Fibroblast of pulmonary artery (primary cell): ENCODE measurements around the gene RIN3.

Experiments
- DNase-seq: peaks from one replicate; pipeline ENCODE4 v3.0.0-alpha.2; 2010; ENCODE audit warnings: low read depth
- H3K4me3 ChIP-seq: replicated peaks from 2 replicates; pipeline ENCODE4 v1.5.1; 2011; ENCODE audit warnings: low read depth, mild to moderate bottlenecking, control low read depth, low read length, moderate library complexity
- TF ChIP-seq, protein P1 (sequence below): IDR thresholded peaks from 2 replicates; pipeline ENCODE4 v1.5.1; 2011; ENCODE audit warnings: mild to moderate bottlenecking, control low read depth, low read length, inconsistent platforms; ENCODE audit errors: missing control alignments

Gene RIN3

DNA sequence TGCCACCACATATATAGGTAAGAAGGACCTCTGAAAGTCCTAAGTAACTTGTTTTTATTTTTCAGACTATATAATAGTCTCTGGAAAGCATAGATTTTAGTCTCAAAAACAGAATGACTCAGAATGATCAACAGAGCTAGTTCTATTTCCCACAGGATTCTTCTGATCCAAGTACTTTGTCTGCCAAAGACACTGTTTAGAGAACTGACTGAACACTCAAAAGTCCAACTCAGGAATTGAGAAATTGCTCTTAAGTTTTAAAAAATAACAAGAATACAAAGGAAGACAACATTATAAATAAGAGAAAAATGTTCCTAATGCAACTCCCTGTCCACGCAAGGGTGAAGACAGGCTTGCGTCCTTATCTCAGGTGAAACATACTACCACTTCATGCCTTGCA is 205.8 kb downstream of the RIN3 start:
- TF ChIP-seq, protein P1, sequence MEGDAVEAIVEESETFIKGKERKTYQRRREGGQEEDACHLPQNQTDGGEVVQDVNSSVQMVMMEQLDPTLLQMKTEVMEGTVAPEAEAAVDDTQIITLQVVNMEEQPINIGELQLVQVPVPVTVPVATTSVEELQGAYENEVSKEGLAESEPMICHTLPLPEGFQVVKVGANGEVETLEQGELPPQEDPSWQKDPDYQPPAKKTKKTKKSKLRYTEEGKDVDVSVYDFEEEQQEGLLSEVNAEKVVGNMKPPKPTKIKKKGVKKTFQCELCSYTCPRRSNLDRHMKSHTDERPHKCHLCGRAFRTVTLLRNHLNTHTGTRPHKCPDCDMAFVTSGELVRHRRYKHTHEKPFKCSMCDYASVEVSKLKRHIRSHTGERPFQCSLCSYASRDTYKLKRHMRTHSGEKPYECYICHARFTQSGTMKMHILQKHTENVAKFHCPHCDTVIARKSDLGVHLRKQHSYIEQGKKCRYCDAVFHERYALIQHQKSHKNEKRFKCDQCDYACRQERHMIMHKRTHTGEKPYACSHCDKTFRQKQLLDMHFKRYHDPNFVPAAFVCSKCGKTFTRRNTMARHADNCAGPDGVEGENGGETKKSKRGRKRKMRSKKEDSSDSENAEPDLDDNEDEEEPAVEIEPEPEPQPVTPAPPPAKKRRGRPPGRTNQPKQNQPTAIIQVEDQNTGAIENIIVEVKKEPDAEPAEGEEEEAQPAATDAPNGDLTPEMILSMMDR, result no peak
- no peak overlapping the region for H3K4me3 ChIP-seq
- peak; percentile 35 for DNase-seq

DNA sequence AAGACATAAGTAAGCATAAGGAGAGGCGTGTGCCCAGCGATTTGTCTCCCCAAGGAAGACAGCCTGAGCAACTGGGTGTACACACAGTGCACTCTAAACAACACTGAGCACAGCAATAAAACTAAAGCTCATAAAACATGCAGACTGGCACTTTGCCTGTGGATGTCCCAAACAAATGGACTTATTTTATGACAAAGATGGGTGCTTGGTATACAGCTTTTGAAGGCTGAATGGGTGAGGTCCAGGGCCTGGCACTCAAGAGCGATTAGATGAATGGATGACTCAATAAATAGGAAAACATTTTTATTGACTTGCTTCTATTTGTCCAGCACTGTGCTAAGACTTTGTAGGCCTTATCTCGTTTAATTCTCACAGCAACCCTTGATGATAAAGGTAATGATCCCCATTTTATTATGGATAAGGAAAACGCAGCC is 206.3 kb downstream of the RIN3 start:
- TF ChIP-seq, protein P1, result no peak
- DNase-seq, result no peak
- no peak overlapping the region for H3K4me3 ChIP-seq

DNA sequence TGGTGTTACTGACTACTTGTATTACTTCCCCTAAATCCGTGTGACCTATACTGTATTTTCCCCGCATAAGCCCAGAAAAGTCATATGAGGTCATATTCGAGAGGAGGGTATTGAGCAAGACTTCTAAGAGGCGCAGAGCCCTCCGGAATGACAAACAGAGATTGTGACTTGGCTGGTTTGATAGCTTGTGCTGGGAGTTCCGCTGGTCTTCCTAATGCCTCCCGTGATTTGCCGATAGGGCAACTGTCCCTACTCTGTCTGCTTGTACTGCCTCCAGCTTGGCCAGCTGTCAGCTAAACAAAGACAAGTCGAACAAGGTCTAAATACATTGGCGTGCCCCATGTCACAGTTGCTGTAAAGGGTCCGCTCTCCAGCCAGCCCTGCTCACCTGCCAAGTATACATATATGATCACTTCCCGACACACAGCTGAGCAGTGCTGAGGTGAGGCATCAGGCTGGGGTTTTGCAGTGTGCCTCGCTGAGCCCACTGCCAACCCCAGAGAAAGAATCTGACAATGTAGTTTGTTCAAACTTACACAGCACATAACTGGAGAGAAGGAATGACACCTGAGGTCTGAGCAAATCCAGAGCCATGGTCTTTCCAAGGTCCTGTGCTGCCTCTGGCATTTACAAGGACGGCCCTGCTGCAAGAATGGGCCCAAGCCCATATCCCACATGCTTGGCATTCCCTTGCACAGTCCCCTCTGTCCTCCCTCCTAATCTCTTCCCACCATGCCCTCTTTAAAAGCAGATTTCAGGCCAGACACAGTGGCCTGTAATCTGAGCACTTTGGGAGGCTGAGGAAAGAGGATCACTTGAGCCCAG is 211.1 kb downstream of the RIN3 start:
- TF ChIP-seq, protein P1, result no peak
- peak; percentile 41 for DNase-seq
- H3K4me3 ChIP-seq, result no peak overlapping the region

DNA sequence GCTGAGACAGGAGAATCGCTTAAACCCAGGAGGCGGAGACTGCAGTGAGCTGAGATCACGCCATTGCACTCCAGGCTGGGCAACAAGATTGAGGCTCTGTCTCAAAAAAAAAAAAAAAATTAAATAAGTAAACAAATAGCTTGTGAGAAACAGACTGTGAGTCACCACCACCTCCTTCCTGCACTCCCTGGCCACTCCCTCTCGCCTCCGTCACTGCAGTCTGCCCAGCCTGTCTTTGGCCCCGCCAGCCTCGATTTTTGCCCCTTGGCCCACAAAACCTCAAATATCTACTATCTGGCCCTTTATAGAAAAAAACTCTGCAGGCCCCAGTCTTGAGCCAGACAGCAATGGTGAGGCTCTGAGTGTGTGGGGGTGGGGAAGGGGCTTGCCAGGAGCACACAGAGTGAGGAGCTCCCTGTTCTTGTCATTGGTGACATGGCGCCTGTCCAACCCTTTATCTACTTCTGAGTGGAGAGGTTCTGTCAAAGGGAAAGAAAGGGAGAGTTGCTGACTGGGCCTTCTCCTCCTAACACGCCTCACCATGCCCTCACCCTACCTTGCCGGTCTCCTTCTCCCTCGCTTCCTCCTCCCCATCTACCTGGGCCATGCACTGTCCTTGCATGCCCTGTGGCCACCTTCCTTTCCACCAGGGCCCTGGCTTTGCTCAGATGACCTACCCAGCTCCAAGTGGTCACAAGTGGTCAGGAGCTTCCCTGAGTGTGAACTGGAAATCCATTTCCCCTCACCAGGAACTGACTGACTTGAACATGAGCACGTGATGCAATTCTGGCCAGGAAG is 212.8 kb downstream of the RIN3 start:
- H3K4me3 ChIP-seq, result no peak overlapping the region
- TF ChIP-seq, protein P1, result no peak
- peak; percentile 94 for DNase-seq

DNA sequence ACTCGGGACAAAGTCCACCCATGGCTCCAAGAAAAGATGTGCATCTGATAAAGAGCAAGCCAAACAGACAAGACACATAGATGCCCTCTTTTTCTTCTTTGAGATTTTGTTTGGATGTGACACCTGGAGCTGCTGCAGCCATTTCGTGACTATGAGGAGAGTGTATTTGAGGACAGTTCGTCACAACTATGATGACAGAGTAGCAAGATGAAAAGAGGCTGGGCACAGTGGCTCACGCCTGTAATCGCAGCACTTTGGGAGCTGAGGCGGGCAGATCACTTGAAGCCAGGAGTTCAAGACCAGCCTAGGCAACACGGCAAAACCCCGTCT is 213.3 kb downstream of the RIN3 start:
- no peak overlapping the region for H3K4me3 ChIP-seq
- DNase-seq, result no peak
- TF ChIP-seq, protein P1, result no peak

DNA sequence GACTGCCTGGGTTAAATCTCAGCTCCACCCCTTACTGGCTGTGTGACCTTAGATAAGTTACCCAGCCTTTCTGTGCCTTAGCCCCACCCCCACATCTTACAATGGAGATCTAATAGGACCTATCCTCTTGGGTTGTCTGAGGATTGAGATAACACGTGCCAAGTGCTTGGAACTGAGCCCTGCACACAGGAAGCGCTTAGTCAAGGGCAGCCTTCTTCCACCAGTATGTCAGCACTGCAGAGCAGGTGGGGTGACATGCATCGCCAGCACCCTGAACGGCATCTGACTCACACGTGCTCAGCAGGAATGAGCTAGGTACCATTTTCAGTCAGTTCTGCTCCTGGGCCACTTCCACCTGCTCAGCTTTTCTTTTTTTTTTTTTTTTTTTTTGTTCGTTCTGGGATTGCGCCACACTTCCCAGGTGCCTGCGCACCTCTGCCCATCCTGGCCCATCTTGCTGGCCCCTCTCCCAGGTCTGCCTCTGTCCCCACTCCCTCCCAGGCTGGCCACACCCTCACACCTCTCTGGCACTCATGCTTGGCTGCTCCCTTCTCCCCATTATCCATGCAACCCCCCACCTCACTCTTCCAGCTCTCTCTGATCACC is 215.3 kb downstream of the RIN3 start:
- TF ChIP-seq, protein P1, result no peak
- peak; percentile 65 for DNase-seq
- H3K4me3 ChIP-seq, result no peak overlapping the region
